Lung microvascular endothelial cell (primary cell): Measurements from ENCODE around the gene RPS27L. TPM values are rescaled to one million over a fixed set of nuclear protein-coding genes. Genes with fewer than 3 reads are reported as not detected.
"Not testable (repeated sequence)": the region's sequence is repeated elsewhere in the genome, so short reads cannot be mapped to it uniquely, and the experiment has no call there.

Source experiments
- DNase-seq, 2 donors: peaks; one replicate each; pipeline versions ENCODE4 v3.0.0 to v3.0.0-alpha.2; 2010; ENCODE audit warnings: low read depth in 2 of 2
- total RNA-seq: library from RNA; depleted of rRNA; stranded (reverse); fragments of >200 nt; gene quantifications from 2 replicates; pipeline ENCODE4 v1.2.1, GENCODE V29; 2014

Gene RPS27L
- total RNA-seq, 1 donor from 2014 or later, result 300 TPM

DNA sequence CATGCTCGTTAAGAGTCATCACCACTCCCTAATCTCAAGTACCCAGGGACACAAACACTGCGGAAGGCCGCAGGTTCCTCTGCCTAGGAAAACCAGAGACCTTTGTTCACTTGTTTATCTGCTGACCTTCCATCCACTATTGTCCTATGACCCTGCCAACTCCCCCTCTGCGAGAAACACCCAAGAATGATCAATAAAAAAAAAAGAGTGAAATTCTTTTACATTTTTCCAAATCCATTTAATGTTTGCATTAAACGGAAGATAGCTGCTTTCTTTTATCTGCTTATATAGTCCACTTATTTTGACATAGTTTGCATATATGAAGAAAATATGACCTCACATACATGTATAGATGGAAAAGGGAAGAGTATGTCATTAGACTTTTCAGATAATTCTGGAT is 57.7 kb downstream of the RPS27L start:
- not testable (repeated sequence) for DNase-seq

DNA sequence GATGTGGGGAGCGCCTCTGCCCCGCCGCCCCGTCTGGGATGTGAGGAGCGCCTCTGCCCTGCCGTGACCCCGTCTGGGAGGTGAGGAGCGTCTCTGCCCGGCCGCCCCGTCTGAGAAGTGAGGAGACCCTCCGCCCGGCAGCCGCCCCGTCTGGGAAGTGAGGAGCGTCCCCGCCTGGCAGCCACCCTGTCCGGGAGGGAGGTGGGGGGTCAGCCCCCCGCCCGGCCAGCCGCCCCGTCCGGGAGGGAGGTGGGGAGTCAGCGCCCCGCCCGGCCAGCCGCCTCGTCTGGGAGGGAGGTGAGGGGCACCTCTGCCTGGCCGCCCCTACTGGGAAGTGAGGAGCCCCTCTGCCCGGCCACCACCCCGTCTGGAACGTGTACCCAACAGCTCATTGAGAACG is 58.4 kb downstream of the RPS27L start:
- not testable (repeated sequence) for DNase-seq

Other genes starting within 250 kb of the RPS27L start
- gene TPM1, start 114.7 kb downstream of the RPS27L start, total RNA-seq, result 164 and 217 TPM in 2 replicates
- 19.8 and 37.7 TPM in 2 replicates for gene LACTB, start 35.6 kb downstream of the RPS27L start, total RNA-seq
- 47.7 and 54.6 TPM in 2 replicates for gene RAB8B, start 32.1 kb upstream of the RPS27L start, total RNA-seq
- gene APH1B, start 120.1 kb upstream of the RPS27L start, total RNA-seq, result 18.3 and 25.6 TPM in 2 replicates
- gene CA12, start 224.4 kb upstream of the RPS27L start, total RNA-seq, result 0.22 and 0.40 TPM in 2 replicates